GM12875 (cell line): ENCODE results near the gene RIN2.
"Not testable (repeated sequence)": the region's sequence is repeated elsewhere in the genome, so short reads cannot be mapped to it uniquely, and the experiment has no call there.

ENCODE experiments used
- H3K4me3 ChIP-seq: one replicate; pipeline ENCODE4 v1.5.1; 2011; ENCODE audit warnings: low read depth, low read length, control low read depth
- TF ChIP-seq, protein P1 (sequence below): IDR thresholded peaks from 2 replicates; pipeline ENCODE4 v1.5.1; 2011; ENCODE audit warnings: low read depth, mild to moderate bottlenecking, control low read depth, inconsistent platforms, low read length, moderate library complexity, borderline replicate concordance; ENCODE audit not compliant: insufficient read depth

The RIN2 gene

DNA sequence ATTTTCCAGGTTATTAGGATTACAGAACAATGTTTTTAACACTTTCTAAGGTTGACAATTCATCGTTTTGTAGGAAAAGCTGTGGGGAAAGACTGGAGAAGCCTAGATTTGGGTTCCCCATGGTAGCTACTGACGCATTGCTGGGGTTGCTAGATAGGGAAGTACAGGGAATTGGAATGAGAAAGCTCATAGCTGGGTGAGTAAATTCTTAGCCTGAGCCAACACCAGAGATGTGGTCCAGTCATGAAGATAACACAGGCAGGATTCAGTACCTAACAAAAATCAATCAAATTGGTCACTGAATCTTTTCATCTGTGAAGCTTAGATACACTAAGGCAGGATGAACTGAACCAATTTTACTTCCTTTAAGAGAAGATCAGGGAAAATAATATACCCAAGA, 35.7 kb downstream of the RIN2 start:
- H3K4me3 ChIP-seq: no peak overlapping the region
- TF ChIP-seq, protein P1, sequence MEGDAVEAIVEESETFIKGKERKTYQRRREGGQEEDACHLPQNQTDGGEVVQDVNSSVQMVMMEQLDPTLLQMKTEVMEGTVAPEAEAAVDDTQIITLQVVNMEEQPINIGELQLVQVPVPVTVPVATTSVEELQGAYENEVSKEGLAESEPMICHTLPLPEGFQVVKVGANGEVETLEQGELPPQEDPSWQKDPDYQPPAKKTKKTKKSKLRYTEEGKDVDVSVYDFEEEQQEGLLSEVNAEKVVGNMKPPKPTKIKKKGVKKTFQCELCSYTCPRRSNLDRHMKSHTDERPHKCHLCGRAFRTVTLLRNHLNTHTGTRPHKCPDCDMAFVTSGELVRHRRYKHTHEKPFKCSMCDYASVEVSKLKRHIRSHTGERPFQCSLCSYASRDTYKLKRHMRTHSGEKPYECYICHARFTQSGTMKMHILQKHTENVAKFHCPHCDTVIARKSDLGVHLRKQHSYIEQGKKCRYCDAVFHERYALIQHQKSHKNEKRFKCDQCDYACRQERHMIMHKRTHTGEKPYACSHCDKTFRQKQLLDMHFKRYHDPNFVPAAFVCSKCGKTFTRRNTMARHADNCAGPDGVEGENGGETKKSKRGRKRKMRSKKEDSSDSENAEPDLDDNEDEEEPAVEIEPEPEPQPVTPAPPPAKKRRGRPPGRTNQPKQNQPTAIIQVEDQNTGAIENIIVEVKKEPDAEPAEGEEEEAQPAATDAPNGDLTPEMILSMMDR: no peak

DNA sequence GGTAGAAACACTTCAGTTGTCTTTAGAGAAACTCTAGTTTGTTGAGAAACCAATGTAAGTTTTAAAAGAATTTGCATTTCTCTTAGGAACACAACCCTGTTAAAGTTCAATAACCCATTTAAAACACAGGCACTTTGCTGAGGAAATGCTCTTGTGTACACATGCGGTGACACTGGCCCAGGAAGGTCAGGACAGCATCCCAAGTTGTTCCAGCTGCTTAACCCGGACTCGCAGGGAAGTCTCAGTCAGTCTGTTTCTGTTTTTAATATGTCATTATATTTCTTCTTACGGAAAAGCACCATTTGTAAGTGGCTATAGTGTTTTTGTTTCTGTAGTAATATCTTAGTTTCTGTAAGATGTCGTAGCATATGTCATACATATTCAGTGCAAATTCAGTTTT, 36.9 kb downstream of the RIN2 start:
- H3K4me3 ChIP-seq: no peak overlapping the region
- TF ChIP-seq, protein P1: no peak

DNA sequence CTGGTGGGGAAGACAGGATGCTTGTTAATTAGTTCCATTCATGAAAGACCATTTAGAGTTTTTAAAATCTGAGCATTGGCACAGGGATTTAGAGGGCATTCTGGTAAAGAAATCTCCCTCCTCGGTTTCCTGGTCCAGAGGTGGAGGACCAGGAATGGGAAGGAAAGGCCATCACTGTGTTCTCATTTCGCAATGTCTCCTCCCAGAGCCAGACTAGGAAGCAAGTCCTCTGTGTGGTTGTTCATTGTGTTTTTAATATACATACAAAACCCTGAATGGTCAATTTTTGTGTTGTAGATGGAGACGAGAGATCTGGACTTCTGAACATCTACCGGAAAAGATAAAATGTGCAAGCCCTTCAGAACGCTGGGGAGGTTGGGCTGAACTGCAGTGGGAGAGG, 41.3 kb downstream of the RIN2 start:
- no peak overlapping the region for H3K4me3 ChIP-seq
- TF ChIP-seq, protein P1: no peak

DNA sequence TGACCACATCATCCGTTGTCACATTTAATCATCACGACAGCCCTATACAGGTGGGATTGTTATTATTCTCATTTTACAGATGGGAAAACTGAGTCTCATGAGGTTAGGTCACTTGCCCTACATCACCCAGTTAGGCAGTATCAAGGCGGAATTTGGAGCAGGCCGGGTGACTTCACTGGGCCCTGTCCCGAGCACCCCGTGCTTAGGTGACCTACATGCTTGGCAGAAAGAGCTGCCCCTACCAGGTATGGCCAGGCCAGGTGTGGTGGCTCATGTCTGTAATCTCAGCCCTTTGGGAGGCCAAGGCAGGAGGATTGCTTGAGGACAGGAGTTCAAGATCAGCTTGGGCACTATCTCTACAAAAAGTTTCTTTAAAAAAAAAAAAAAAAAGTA, 44.0 kb downstream of the RIN2 start:
- no peak overlapping the region for H3K4me3 ChIP-seq
- TF ChIP-seq, protein P1: no peak

DNA sequence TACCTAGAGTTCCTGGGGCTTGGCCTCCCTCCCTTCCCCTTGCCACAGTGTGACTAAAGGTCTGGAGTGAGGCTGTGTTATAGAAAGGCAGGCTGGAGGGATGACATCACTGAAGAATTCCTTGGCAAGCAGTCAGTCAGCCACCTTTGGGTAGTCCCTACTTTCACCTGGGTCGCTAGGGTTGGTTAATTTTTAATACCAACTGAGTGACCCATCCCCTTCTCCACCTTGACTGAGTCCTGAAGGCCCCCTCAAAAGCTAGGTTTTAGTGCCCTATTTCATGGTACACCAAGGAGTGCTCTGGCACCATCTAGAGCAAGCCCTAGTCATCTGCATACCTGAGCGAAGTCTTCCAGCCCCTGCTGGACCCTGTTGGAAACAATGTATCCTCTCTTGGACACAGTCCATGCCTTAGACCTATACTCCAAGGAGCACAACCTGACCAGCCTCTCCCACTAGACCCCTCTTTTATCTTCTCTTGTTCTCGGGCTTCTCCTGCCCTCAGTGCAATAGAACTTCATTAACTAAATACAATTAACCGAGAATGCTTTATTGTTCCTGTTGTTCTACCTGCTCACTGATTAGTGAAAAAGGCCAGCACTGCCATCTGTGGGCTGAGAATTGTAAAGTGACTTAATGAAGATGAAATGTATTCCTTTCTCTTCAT, 44.6 kb downstream of the RIN2 start:
- TF ChIP-seq, protein P1: 0 out of 2 replicates have a peak, but pooled peaks have one; percentile 3
- no peak overlapping the region for H3K4me3 ChIP-seq

DNA sequence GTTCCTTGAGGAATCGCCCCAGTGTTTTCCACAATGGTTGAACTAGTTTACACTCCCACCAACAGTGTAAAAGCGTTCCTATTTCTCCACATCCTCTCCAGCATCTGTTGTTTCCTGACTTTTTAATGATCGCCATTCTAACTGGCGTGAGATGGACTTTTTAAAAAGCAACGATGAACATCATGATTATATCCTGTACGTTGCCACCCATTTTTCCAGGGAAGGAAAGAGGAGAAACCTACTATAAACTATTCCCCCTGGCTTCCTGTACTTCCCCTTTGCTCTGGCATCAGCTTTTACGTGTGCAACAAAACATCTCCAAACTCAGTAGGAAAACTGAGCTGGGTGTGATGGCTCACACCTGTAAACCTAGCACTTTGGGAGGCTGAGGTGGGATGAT, 48.2 kb downstream of the RIN2 start:
- H3K4me3 ChIP-seq: not testable (repeated sequence)

DNA sequence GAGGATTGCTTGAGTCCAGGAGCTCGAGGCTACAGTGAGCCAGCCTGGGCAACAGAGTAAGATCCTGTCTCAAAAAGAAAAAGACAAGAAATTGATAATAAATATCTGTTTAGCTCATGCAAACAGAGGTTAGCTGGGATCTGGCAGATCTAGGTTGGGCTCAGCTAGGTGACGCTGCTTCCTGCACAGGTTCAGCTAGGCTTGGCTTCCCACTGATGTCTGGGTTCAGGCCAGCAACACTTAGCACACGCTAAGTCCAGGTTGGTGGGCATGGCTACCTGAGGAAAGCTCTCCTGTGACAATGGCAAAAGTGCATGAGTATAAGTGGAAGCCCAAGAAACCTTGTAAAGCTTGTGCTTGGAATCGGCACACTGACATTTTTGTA, 48.7 kb downstream of the RIN2 start:
- no peak overlapping the region for H3K4me3 ChIP-seq
- TF ChIP-seq, protein P1: no peak
